Fibroblast of skin of right biceps (primary cell): ENCODE results near the gene DLL4.
A peak's percentile ranks its signal among the peaks of the same experiment; 100 is the strongest.

Source experiments
- DNase-seq: peaks from one replicate; pipeline ENCODE4 v3.0.0-alpha.2; 2013

DLL4 gene

GRCh38 chr15:40906991-40907802 is 21.9 kb upstream of the DLL4 start:
- DNase-seq: no peak

GRCh38 chr15:40908095-40908494 is 21.0 kb upstream of the DLL4 start:
- no peak for DNase-seq

- DNase-seq: peak; percentile 75
These were observed 19.2 kb upstream of the DLL4 start for GRCh38 chr15:40909662-40910630.

- DNase-seq: no peak
These were observed 18.0 kb upstream of the DLL4 start for GRCh38 chr15:40911141-40911540.

GRCh38 chr15:40911693-40912092 is 17.4 kb upstream of the DLL4 start:
- DNase-seq: no peak

GRCh38 chr15:40912478-40912877 is 16.7 kb upstream of the DLL4 start:
- no peak for DNase-seq

- no peak for DNase-seq
These were observed 15.1 kb upstream of the DLL4 start for GRCh38 chr15:40914013-40914412.

GRCh38 chr15:40914486-40914885 is 14.7 kb upstream of the DLL4 start:
- DNase-seq: no peak

GRCh38 chr15:40915116-40915661 is 14.0 kb upstream of the DLL4 start:
- no peak for DNase-seq

GRCh38 chr15:40915679-40916078 is 13.5 kb upstream of the DLL4 start:
- no peak for DNase-seq

GRCh38 chr15:40917585-40917984 is 11.6 kb upstream of the DLL4 start:
- no peak for DNase-seq

GRCh38 chr15:40918146-40918798 is 10.9 kb upstream of the DLL4 start:
- DNase-seq: no peak

GRCh38 chr15:40918799-40919392 is 10.2 kb upstream of the DLL4 start:
- no peak for DNase-seq

- no peak for DNase-seq
These were observed 7.1 kb upstream of the DLL4 start for GRCh38 chr15:40921949-40922607.

- no peak for DNase-seq
These were observed 6.5 kb upstream of the DLL4 start for GRCh38 chr15:40922608-40923005.

- DNase-seq: no peak
These were observed 5.6 kb upstream of the DLL4 start for GRCh38 chr15:40923551-40923950.

GRCh38 chr15:40925495-40925862 is 3.7 kb upstream of the DLL4 start:
- DNase-seq: no peak

GRCh38 chr15:40925863-40926658 is 3.1 kb upstream of the DLL4 start:
- DNase-seq: peak; percentile 17

- DNase-seq: no peak
These were observed 2.3 kb upstream of the DLL4 start for GRCh38 chr15:40926659-40927494.

GRCh38 chr15:40927495-40927872 is 1.7 kb upstream of the DLL4 start:
- DNase-seq: no peak
